A549 treated with Hydrocortisone at 1 μM for 4 hours (cell line): ENCODE data around the gene GPR17. TPM values are rescaled to one million over a fixed set of nuclear protein-coding genes. Genes with fewer than 3 reads are reported as not detected.

Experiments used
- total RNA-seq: library from RNA; stranded (reverse); fragments of 200-300 nt; extraction: Qiagen RNA extraction; gene quantifications from 5 replicates; pipeline ENCODE4 v1.2.3, GENCODE V29; 2022

Gene GPR17
- total RNA-seq = 0.11 TPM in 1 of 5 replicates, not detected in the others

GRCh38 chr2:127645395-127646291, at the start of gene GPR17:
Gene GPR17, plus strand, starts transcription at chr2:127646153. Its CDS starts 4,583 bp downstream, at chr2:127650736.

GRCh38 chr2:127675331-127676261, 29.6 kb downstream of the GPR17 start, which contains the start of gene LIMS2:
Gene LIMS2, minus strand, starts transcription at chr2:127675530. Its CDS starts 506 bp downstream, at chr2:127675024.

GRCh38 chr2:127701193-127701650, 55.3 kb downstream of the GPR17 start, which contains the start of gene SFT2D3:
Gene SFT2D3, plus strand, starts transcription at chr2:127701497. Its CDS starts 32 bp downstream, at chr2:127701529.

Other genes with a start within 250 kb of the GPR17 start
- 4.1 to 5.5 TPM (median 4.7 TPM) in 5 replicates for gene PROC, start 227.7 kb upstream of the GPR17 start, total RNA-seq
- gene IWS1, start 119.7 kb upstream of the GPR17 start, total RNA-seq = 34.5 to 47.8 TPM (median 38.7 TPM) in 5 replicates
- 0.12 to 0.31 TPM (median 0.21 TPM) in 5 replicates for gene MYO7B, start 110.5 kb upstream of the GPR17 start, total RNA-seq
- gene LIMS2, start 29.4 kb downstream of the GPR17 start, total RNA-seq = 6.3 to 9.8 TPM (median 6.4 TPM) in 5 replicates
- 4.4 to 6.0 TPM (median 5.5 TPM) in 5 replicates for gene SFT2D3, start 55.3 kb downstream of the GPR17 start, total RNA-seq
- gene WDR33, start 165.0 kb downstream of the GPR17 start, total RNA-seq = 22.3 to 25.5 TPM (median 24.6 TPM) in 5 replicates
- 51.1 to 58.9 TPM (median 53.1 TPM) in 5 replicates for gene POLR2D, start 212.0 kb downstream of the GPR17 start, total RNA-seq
- gene AMMECR1L, start 239.8 kb downstream of the GPR17 start, total RNA-seq = 16.0 to 20.2 TPM (median 17.9 TPM) in 5 replicates